Uterus (tissue), 2 donors: ENCODE measurements around the gene SERPINA5.

Source experiments
- CTCF ChIP-seq, 4 experiments: fragments of 200-600 bp in 2 of 4; fragments of 450-650 bp in 2 of 4; sonication (generic) in 2 of 4; IDR thresholded peaks; one replicate each; pipeline ENCODE4 v1.5.1; 2016 to 2019; ENCODE audit warnings: antibody characterized with exemption in 4 of 4, mild to moderate bottlenecking in 2 of 4, moderate library complexity in 1 of 4
- POLR2A ChIP-seq, 2 donors: fragments of 450-650 bp; IDR thresholded peaks; one replicate each; pipeline ENCODE4 v1.6.1; 2016; ENCODE audit warnings: antibody characterized with exemption in 2 of 2, mild to moderate bottlenecking in 1 of 2, moderate library complexity in 1 of 2

GRCh38 chr14:94614802-94615201 lies 33.6 kb downstream of the SERPINA5 start:
- TF ChIP-seq CTCF (IDR thresholded peaks at IDR 0.05) (no peak), POLR2A (IDR thresholded peaks at IDR 0.05) (no peak)
